Measurements from ENCODE around the gene ANK3.

Gene ANK3

GRCh38 chr10:60224066-60224705 lies 165.5 kb downstream of the ANK3 start:
- no peak for DNase-seq (ENCODE audit: low read depth)
- TF ChIP-seq CTCF (conservative IDR thresholded peaks at IDR 0.05; ENCODE audit: low read length) = no peak
- no peak overlapping the region for H3K4me3 ChIP-seq (ENCODE audit: low read length)

GRCh38 chr10:60222047-60222446 lies 167.6 kb downstream of the ANK3 start:
- no peak for DNase-seq (ENCODE audit: low read depth)
- no peak overlapping the region for H3K4me3 ChIP-seq (ENCODE audit: low read length)
- TF ChIP-seq CTCF (conservative IDR thresholded peaks at IDR 0.05; ENCODE audit: low read length) = no peak

GRCh38 chr10:60212195-60212594 lies 177.5 kb downstream of the ANK3 start:
- DNase-seq (ENCODE audit: low read depth) = no peak
- H3K4me3 ChIP-seq (ENCODE audit: low read length) = no peak overlapping the region
- TF ChIP-seq CTCF (conservative IDR thresholded peaks at IDR 0.05; ENCODE audit: low read length) = no peak

- DNase-seq (ENCODE audit: low read depth) = no peak
- no peak overlapping the region for H3K4me3 ChIP-seq (ENCODE audit: low read length)
- TF ChIP-seq CTCF (conservative IDR thresholded peaks at IDR 0.05; ENCODE audit: low read length) = no peak
These were observed 179.7 kb downstream of the ANK3 start for GRCh38 chr10:60209874-60210570.

- peak; percentile 94 for TF ChIP-seq CTCF (conservative IDR thresholded peaks at IDR 0.05; ENCODE audit: low read length)
- H3K4me3 ChIP-seq (ENCODE audit: low read length) = no peak overlapping the region
- DNase-seq (ENCODE audit: low read depth) = peak; percentile 51
These were observed 180.9 kb downstream of the ANK3 start for GRCh38 chr10:60208676-60209269.

- no peak overlapping the region for H3K4me3 ChIP-seq (ENCODE audit: low read length)
- DNase-seq (ENCODE audit: low read depth) = no peak
- TF ChIP-seq CTCF (conservative IDR thresholded peaks at IDR 0.05; ENCODE audit: low read length) = no peak
These were observed 181.8 kb downstream of the ANK3 start for GRCh38 chr10:60207894-60208293.

GRCh38 chr10:60206735-60207134 lies 182.9 kb downstream of the ANK3 start:
- no peak for TF ChIP-seq CTCF (conservative IDR thresholded peaks at IDR 0.05; ENCODE audit: low read length)
- DNase-seq (ENCODE audit: low read depth) = no peak
- H3K4me3 ChIP-seq (ENCODE audit: low read length) = no peak overlapping the region
